DMS53 (cell line): ENCODE data around the gene PAX7.
A peak's percentile ranks its signal among the peaks of the same experiment; 100 is the strongest.
"Not testable (repeated sequence)": the region's sequence is repeated elsewhere in the genome, so short reads cannot be mapped to it uniquely, and the experiment has no call there.

Source experiments
- DNase-seq: peaks from one replicate; lab custom pipeline; 2025; lab: John Stamatoyannopoulos, UW

Gene PAX7

DNA sequence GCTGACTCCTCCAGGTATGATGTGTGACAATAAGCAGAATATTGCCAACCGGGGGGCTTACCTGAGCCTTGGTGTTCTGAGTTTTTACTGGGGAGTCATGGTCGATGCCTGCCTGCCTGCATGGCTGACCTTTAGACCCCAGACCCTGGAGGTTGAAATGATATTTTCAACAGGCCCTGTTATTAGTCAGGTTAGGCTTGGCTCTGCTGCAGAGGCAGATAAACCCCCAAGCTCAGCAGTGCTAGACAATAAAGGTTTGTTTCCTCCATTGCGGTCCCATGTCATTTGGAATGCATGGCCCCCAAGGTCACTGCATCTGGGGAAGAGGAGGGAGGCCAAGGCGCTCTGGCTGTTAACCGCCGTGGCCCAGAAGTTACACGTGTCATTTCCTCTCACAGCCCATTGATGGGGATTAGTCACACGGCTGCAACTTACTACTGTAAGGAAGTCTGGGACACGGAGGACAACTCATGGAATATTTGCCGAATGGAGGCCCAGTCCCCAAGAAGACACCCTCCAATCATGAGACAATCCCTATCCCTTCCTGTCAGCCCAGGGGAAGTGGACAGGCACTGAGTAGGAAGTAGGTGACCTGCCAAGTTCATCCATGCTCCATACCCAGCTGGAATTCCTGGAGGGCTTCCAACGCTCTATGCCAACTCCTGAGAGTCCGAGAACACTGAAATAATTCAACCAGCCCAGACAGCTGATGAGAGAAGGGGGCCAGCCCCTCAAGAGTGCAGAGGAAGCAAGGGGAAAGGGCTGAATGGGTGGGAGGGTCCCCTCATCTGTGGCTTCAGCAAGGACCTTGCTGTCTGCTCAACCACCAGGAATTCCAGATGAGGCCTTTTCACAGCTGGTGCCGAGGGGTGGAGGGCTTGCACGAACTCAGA, 131.5 kb downstream of the PAX7 start:
- DNase-seq, result no peak

- no peak for DNase-seq
Observed at GRCh38 chr1:18764362-18764761, 133.7 kb downstream of the PAX7 start.

DNA sequence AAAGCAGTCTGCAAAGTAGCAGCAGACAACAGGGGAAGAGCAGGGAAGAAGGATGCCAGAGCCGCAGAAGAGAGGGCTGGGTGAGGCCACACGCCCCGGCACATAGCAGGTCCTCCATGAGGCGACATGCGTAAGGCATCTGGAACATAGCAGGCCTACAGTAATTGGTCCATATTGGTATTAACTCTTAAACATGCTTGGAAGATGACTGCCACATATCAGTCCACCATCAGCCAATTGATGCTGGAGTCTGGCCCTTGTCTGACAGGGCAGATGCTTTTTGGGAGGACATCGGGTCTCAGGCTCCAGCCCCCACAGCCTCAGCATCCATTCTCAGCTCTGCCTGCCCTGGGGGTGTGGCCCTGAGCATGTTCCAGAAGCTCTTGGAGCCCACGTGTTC, 135.1 kb downstream of the PAX7 start:
- no peak for DNase-seq

- no peak for DNase-seq
Observed at GRCh38 chr1:18766328-18766727, 135.7 kb downstream of the PAX7 start.

DNA sequence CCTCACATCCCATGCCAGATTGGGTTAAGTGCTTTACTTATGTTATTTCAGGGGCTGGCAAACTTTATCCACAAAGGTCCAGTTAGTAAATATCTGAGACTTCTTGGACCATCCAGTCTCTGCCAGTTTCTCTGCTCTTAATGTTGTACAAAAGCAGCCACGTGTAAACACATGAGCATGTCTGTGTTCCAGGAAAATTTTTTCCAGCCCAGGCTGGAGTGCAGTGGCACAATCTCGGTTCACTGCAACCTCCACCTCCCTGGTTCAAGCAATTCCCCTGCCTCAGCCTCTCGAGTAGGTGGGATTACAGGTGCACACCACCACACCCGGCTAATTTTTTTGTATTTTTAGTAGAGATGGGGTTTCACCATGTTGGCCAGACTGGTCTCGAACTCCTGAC, 136.9 kb downstream of the PAX7 start:
- DNase-seq, result not testable (repeated sequence)

DNA sequence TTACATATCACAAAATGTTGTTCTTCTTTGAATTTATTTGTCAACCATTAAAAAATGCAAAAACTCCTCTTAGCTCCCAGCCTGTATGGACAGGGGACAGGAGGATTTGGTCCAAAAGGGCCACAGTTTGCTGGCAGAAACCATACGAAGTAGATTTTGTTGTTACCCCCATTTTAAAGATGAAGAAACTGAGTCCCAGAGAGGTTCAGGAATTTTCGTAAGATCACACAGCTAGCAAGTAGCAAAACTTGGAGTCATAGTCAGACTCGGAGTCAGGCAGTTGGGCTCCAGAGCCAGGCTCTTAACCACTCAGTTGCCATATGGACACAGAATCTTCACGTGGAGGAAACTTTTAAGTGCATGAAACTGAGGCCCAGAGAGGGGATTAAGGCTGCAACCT, 137.4 kb downstream of the PAX7 start:
- no peak for DNase-seq

GRCh38 chr1:18769140-18769539, 138.5 kb downstream of the PAX7 start:
- no peak for DNase-seq

GRCh38 chr1:18770799-18771198, 140.2 kb downstream of the PAX7 start:
- DNase-seq, result no peak

GRCh38 chr1:18773753-18774152, 143.1 kb downstream of the PAX7 start:
- DNase-seq, result no peak

DNA sequence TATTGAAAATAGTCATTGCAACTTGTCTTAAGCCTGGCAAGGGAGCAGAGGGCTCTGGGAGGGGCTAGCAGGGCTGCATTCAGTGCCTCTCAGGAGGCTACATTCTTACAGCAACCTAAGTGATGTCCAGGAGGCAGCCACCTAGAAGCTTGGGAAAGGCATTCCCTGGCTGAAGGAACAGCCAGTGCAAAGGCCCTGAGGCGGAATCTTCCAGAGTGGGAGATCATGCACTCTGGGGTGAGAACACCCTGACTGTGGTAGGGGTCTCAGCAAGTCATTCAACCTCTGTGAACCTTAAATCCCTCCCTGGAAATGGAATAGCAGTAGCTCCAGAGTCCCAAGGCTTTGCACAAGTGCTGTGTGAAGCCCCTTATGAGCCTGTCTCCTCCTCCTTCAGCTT, 144.7 kb downstream of the PAX7 start:
- DNase-seq, result no peak

GRCh38 chr1:18776777-18777176, 146.1 kb downstream of the PAX7 start:
- DNase-seq, result no peak

GRCh38 chr1:18778437-18778836, 147.8 kb downstream of the PAX7 start:
- DNase-seq, result no peak

GRCh38 chr1:18781031-18781430, 150.4 kb downstream of the PAX7 start:
- DNase-seq, result no peak

GRCh38 chr1:18783705-18784481, 153.2 kb downstream of the PAX7 start:
- no peak for DNase-seq

DNA sequence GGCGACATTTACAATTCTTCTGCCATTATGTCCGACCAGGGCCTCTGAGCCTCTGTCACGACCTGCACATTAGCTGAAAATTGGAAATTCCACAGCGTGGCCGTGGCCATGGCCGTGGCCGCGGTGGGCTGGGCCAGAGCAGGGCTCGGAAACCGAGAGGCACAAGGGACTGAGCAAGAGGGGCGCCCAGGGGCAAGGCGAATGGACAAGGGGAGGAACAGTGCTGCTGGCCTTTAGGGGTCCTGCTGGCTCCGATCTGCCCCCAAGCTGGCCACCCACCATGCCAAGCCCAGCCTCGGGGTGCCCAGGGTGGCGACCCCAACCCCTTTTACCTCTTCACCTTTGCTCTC, 153.8 kb downstream of the PAX7 start:
- no peak for DNase-seq

- DNase-seq, result no peak
Observed at GRCh38 chr1:18786149-18786548, 155.5 kb downstream of the PAX7 start.

GRCh38 chr1:18787825-18788385, 157.3 kb downstream of the PAX7 start:
- no peak for DNase-seq

DNA sequence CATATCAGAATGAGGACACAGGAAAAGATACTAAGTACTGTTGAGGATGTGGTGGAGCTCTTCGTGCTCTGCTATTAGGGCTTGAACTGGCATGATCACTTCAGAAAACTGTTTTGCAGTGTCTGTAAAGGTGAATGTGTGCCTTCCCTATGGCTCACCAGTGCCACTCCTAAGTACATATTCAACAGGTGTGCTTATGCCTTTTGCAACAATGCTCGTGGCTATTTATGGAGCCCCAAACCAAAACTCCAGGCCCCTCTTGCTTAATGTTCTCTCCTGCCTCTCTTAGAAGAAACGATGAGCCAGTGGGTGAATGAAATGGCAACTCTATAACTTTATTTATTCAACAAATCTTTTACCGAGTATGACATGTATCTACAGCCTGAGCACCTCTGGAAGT, 158.6 kb downstream of the PAX7 start:
- no peak for DNase-seq

- no peak for DNase-seq
Observed at GRCh38 chr1:18792747-18793146, 162.1 kb downstream of the PAX7 start.

GRCh38 chr1:18793164-18793563, 162.5 kb downstream of the PAX7 start:
- DNase-seq, result no peak

- peak; percentile 21 for DNase-seq
Observed at GRCh38 chr1:18794051-18794450, 163.4 kb downstream of the PAX7 start.

- DNase-seq, result peak; percentile 25
Observed at GRCh38 chr1:18794561-18794960, 163.9 kb downstream of the PAX7 start.
